Measurements from ENCODE around the gene EHF.

Gene EHF

GRCh38 chr11:34624069-34624468, 3.2 kb downstream of the EHF start:
- DNase-seq (ENCODE audit: low read depth in 3 of 3), result no peak

- DNase-seq (ENCODE audit: low read depth in 3 of 3), result no peak
Observed at GRCh38 chr11:34625576-34625975, 4.7 kb downstream of the EHF start.

- no peak for DNase-seq (ENCODE audit: low read depth in 3 of 3)
Observed at GRCh38 chr11:34626393-34626792, 5.5 kb downstream of the EHF start.

- DNase-seq (ENCODE audit: low read depth in 3 of 3), result no peak
Observed at GRCh38 chr11:34627197-34627596, 6.3 kb downstream of the EHF start.

GRCh38 chr11:34629711-34630110, 8.8 kb downstream of the EHF start:
- DNase-seq (ENCODE audit: low read depth in 3 of 3), result no peak

GRCh38 chr11:34630544-34630943, 9.7 kb downstream of the EHF start:
- no peak for DNase-seq (ENCODE audit: low read depth in 3 of 3)

GRCh38 chr11:34631297-34631696, 10.4 kb downstream of the EHF start:
- no peak for DNase-seq (ENCODE audit: low read depth in 3 of 3)

- DNase-seq (ENCODE audit: low read depth in 3 of 3), result no peak
Observed at GRCh38 chr11:34631737-34632104, 10.8 kb downstream of the EHF start.

GRCh38 chr11:34632105-34632791, 11.4 kb downstream of the EHF start:
- no peak for DNase-seq (ENCODE audit: low read depth in 3 of 3)

- DNase-seq (ENCODE audit: low read depth in 3 of 3), result no peak
Observed at GRCh38 chr11:34633640-34633989, 12.7 kb downstream of the EHF start.

GRCh38 chr11:34633990-34634693, 13.2 kb downstream of the EHF start:
- no peak for DNase-seq (ENCODE audit: low read depth in 3 of 3)

GRCh38 chr11:34634694-34635062, 13.8 kb downstream of the EHF start:
- no peak for DNase-seq (ENCODE audit: low read depth in 3 of 3)

GRCh38 chr11:34636127-34636526, 15.2 kb downstream of the EHF start:
- no peak for DNase-seq (ENCODE audit: low read depth in 3 of 3)

- DNase-seq (ENCODE audit: low read depth in 3 of 3), result no peak
Observed at GRCh38 chr11:34637303-34637702, 16.4 kb downstream of the EHF start.

- DNase-seq (ENCODE audit: low read depth in 3 of 3), result no peak
Observed at GRCh38 chr11:34638897-34639296, 18.0 kb downstream of the EHF start.

GRCh38 chr11:34639545-34639944, 18.7 kb downstream of the EHF start:
- DNase-seq (ENCODE audit: low read depth in 3 of 3), result no peak

- DNase-seq (ENCODE audit: low read depth in 3 of 3), result no peak
Observed at GRCh38 chr11:34640050-34640923, 19.4 kb downstream of the EHF start.

GRCh38 chr11:34640924-34641275, 20.0 kb downstream of the EHF start:
- DNase-seq (ENCODE audit: low read depth in 3 of 3), result no peak

GRCh38 chr11:34641456-34641855, 20.6 kb downstream of the EHF start:
- DNase-seq (ENCODE audit: low read depth in 3 of 3), result no peak

- DNase-seq (ENCODE audit: low read depth in 3 of 3), result no peak
Observed at GRCh38 chr11:34642001-34642554, 21.2 kb downstream of the EHF start.

GRCh38 chr11:34642873-34643272, 22.0 kb downstream of the EHF start:
- DNase-seq (ENCODE audit: low read depth in 3 of 3), result no peak

GRCh38 chr11:34643311-34643710, 22.4 kb downstream of the EHF start:
- no peak for DNase-seq (ENCODE audit: low read depth in 3 of 3)

- DNase-seq (ENCODE audit: low read depth in 3 of 3), result no peak
Observed at GRCh38 chr11:34643846-34644245, 23.0 kb downstream of the EHF start.

Data from stimulated activated CD4-positive, alpha-beta T cell treated with anti-CD3 and anti-CD28 coated beads, TNF-alpha, amount 100 ng/mL, for 48 hours (primary cell).